ENCODE measurements around the gene GINS1. TPM values are rescaled to one million over a fixed set of nuclear protein-coding genes. Genes with fewer than 3 reads are reported as not detected.

Gene GINS1
- 1 to 10 TPM in 2 of 6 experiments, under 1 TPM in 4; 0.37 to 3.5 (median 0.76) TPM for total RNA-seq
- long read RNA-seq, result 0 reads

GRCh38 chr20:25407311-25408169 lies at the start of gene GINS1:
Gene GINS1 (plus strand): TSS chr20:25407673. CDS start chr20:25407821, 148 bp downstream.
- Histone ChIP-seq H3K4me3 (peak within 1 kb of the TSS; percentile 26 to 77 (median 68)), H3K27me3 (no peaks in the 10 kb centered on the region), H3K36me3 (no peaks in the 10 kb centered on the region), H3K27ac (no peak within 1 kb of the TSS), H3K4me1 (peaks cover 0 to 7% (median 3%) of the 10 kb centered on the region in 4 donors), H3K9me3 (no peaks in the 10 kb centered on the region)
- TF ChIP-seq CTCF (IDR thresholded peaks at IDR 0.05), result peak in 1 of 4 donors; percentile 14
- TF ChIP-seq POLR2A (IDR thresholded peaks at IDR 0.05), result peak; percentile 14
- DNase-seq (peak; percentile 85 to 87 (median 86)), ATAC-seq (peak; percentile 94 to 100 (median 98))
- WGBS (ENCODE audit: insufficient coverage, low coverage, low lambda C conversion rate, missing lambda C conversion rate), result 1% methylated on average over 20 of the region's 56 CpGs
- intact Hi-C loops (cut with DNase I), result no loop called here

- 66% methylated on average over 3 of the region's 10 CpGs for WGBS (ENCODE audit: insufficient coverage, low coverage, low lambda C conversion rate, missing lambda C conversion rate)
- TF ChIP-seq POLR2A (IDR thresholded peaks at IDR 0.05) (no peak), CTCF (IDR thresholded peaks at IDR 0.05) (no peak)
- Histone ChIP-seq H3K27ac (peak overlapping the region in 1 of 3 donors; percentile 28), H3K27me3 (no peaks in the 10 kb centered on the region), H3K36me3 (no peaks in the 10 kb centered on the region), H3K4me1 (no peaks in the 10 kb centered on the region), H3K4me3 (no peak overlapping the region), H3K9me3 (no peaks in the 10 kb centered on the region)
- ATAC-seq (peak; percentile 47 to 60 (median 58)), DNase-seq (no peak)
- intact Hi-C loops (cut with DNase I), result no loop called here
Measured at GRCh38 chr20:25360631-25361286, 46.7 kb upstream of the GINS1 start.

GRCh38 chr20:25361287-25361683 lies 46.2 kb upstream of the GINS1 start:
- 84% methylated on average over 6 of the region's 6 CpGs for WGBS (ENCODE audit: insufficient coverage, low coverage, low lambda C conversion rate, missing lambda C conversion rate)
- no peaks in the 10 kb centered on the region for H3K9me3 ChIP-seq
- H3K4me3 ChIP-seq, result no peak overlapping the region
- no peaks in the 10 kb centered on the region for H3K27me3 ChIP-seq
- no peak overlapping the region for H3K27ac ChIP-seq
- no peak for ATAC-seq
- no peaks in the 10 kb centered on the region for H3K4me1 ChIP-seq
- DNase-seq, result no peak
- TF ChIP-seq CTCF (IDR thresholded peaks at IDR 0.05) (no peak), POLR2A (IDR thresholded peaks at IDR 0.05) (no peak)
- no peaks in the 10 kb centered on the region for H3K36me3 ChIP-seq
- intact Hi-C loops (cut with DNase I), result no loop called here

- Histone ChIP-seq H3K36me3 (no peaks in the 10 kb centered on the region), H3K4me3 (no peak overlapping the region), H3K4me1 (no peaks in the 10 kb centered on the region), H3K27me3 (no peaks in the 10 kb centered on the region), H3K27ac (no peak overlapping the region), H3K9me3 (no peaks in the 10 kb centered on the region)
- no peak for DNase-seq
- WGBS (ENCODE audit: insufficient coverage, low coverage, low lambda C conversion rate, missing lambda C conversion rate), result 76% methylated on average over 2 of the region's 3 CpGs
- intact Hi-C loops (cut with DNase I), result no loop called here
- no peak for ATAC-seq
- TF ChIP-seq POLR2A (IDR thresholded peaks at IDR 0.05) (no peak), CTCF (IDR thresholded peaks at IDR 0.05) (no peak)
Measured at GRCh38 chr20:25364180-25364788, 43.2 kb upstream of the GINS1 start.
